RWPE1 (cell line): ENCODE results near the gene ZDHHC17.

Experiments
- CTCF ChIA-PET: fragments of 350-600 bp; sonication (Branson Sonifier 250); formaldehyde crosslinking; extraction: SDS; loops from one replicate; lab custom pipeline; 2021; lab: Yijun Ruan, JAX
- POLR2A ChIA-PET: fragments of 400-600 bp; formaldehyde crosslinking; extraction: SDS; loops from one replicate; lab custom pipeline; 2020; ENCODE audit warnings: antibody characterized with exemption; ENCODE audit not compliant: low non-redundant PET; lab: Yijun Ruan, JAX
- DNase-seq: peaks from one replicate; pipeline ENCODE4 v3.0.0; 2012; ENCODE audit warnings: low spot score
- H3K27ac ChIP-seq: fragments of 450-650 bp; 2 replicates; pipeline ENCODE4 v1.5.1; 2017
- CTCF ChIP-seq: fragments of 450-650 bp; conservative IDR thresholded peaks from 2 replicates; pipeline ENCODE4 v1.5.1; 2017; ENCODE audit warnings: low read depth, mild to moderate bottlenecking

ZDHHC17 gene

GRCh38 chr12:76890151-76891143 is 126.5 kb downstream of the ZDHHC17 start:
- DNase-seq = peak; percentile 71
- H3K27ac ChIP-seq = no peak overlapping the region
- CTCF ChIA-PET = interaction anchor here (0.6 to 0.7 kb wide), 2 partner anchors 15 to 511 kb away, joined by 4 to 5 read pairs; no protein-coding TSS in a partner anchor
- POLR2A ChIA-PET = no interaction called here
- TF ChIP-seq CTCF = no peak

GRCh38 chr12:76891609-76892008 is 127.7 kb downstream of the ZDHHC17 start:
- no peak overlapping the region for H3K27ac ChIP-seq
- no peak for TF ChIP-seq CTCF
- DNase-seq = no peak
- CTCF ChIA-PET = interaction anchor here (0.6 kb wide), 1 partner anchor 197 kb away, joined by 4 read pairs; no protein-coding TSS in a partner anchor
- POLR2A ChIA-PET = no interaction called here

- TF ChIP-seq CTCF = no peak
- DNase-seq = no peak
- ChIA-PET CTCF (no interaction called here), POLR2A (no interaction called here)
- no peak overlapping the region for H3K27ac ChIP-seq
These were observed 131.9 kb downstream of the ZDHHC17 start for GRCh38 chr12:76895796-76896195.

GRCh38 chr12:76896274-76896673 is 132.4 kb downstream of the ZDHHC17 start:
- ChIA-PET CTCF (no interaction called here), POLR2A (no interaction called here)
- TF ChIP-seq CTCF = no peak
- H3K27ac ChIP-seq = no peak overlapping the region
- no peak for DNase-seq

- CTCF ChIA-PET = no interaction called here
- no peak for TF ChIP-seq CTCF
- no peak for DNase-seq
- POLR2A ChIA-PET = no interaction called here
- H3K27ac ChIP-seq = no peak overlapping the region
These were observed 134.5 kb downstream of the ZDHHC17 start for GRCh38 chr12:76898442-76898841.

- no peak for TF ChIP-seq CTCF
- DNase-seq = no peak
- no peak overlapping the region for H3K27ac ChIP-seq
- CTCF ChIA-PET = no interaction called here
- POLR2A ChIA-PET = no interaction called here
These were observed 135.6 kb downstream of the ZDHHC17 start for GRCh38 chr12:76899522-76899921.
